Adrenal gland (tissue), 5 donors: ENCODE results near the gene EEF1G.
"Not testable (repeated sequence)": the region's sequence is repeated elsewhere in the genome, so short reads cannot be mapped to it uniquely, and the experiment has no call there.

Source experiments
- CTCF ChIP-seq, 6 experiments: fragments of 450-650 bp in 4 of 6; fragments of 200-600 bp in 2 of 6; sonication (generic) in 1 of 6; IDR thresholded peaks; 1 replicate in 5 of 6; 2 replicates in 1 of 6; pipeline versions ENCODE4 v1.5.1 to v1.8.0; 2016 to 2021; ENCODE audit warnings: antibody characterized with exemption in 6 of 6, mild to moderate bottlenecking in 2 of 6, moderate library complexity in 1 of 6
- POLR2A ChIP-seq, 2 donors: fragments of 450-650 bp; IDR thresholded peaks; one replicate each; pipeline ENCODE4 v1.6.1; 2017; ENCODE audit warnings: antibody characterized with exemption in 2 of 2, mild to moderate bottlenecking in 2 of 2, moderate library complexity in 1 of 2
- donor health status: DM: no; HTN: no; CAD: no.

- not testable (repeated sequence) for TF ChIP-seq CTCF, POLR2A (IDR thresholded peaks at IDR 0.05)
Observed at GRCh38 chr11:62550478-62550877, 23.2 kb downstream of the EEF1G start.
